ENCODE measurements around the gene RFX3. TPM values are rescaled to one million over a fixed set of nuclear protein-coding genes. Genes with fewer than 3 reads are reported as not detected.

Gene RFX3
- total and polyA plus RNA-seq, 2 donors (not counting 3 experiments of a cell fraction or from before 2014, with no cell fraction given), result 4.8 to 10.5 TPM

DNA sequence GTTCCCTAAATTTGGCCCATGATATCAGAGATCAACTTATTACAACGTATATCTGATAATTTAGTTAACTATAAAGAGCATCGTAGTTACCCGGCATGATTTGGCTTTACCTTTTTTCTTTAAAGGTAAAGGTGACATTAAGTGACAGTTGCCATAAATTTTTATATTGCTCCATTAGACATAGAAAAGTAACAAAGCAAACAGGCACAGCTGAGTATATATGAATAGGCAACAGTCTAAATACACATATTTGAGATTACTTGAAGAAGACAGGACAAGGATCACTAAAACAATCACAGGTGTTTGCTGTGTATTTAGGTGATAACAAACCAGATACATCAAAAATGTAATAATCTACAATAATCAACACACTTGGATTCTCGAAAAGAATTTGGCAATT, 34.8 kb downstream of the RFX3 start:
- no TSS peak for BruUV-seq (replicated peaks)

More for the DNA sequence above, 34.8 kb downstream of the RFX3 start:
- FAIRE-seq (no peak), DNase-seq (ENCODE audit: low read depth, low spot score) (no peak)
- Histone ChIP-seq H3K36me3 (ENCODE audit: control insufficient read depth in 2 of 2, extremely low read depth in 1 of 2, insufficient read depth in 2 of 2, low read length in 2 of 2) (no peaks in the 10 kb centered on the region), H3K27me3 (ENCODE audit: control insufficient read depth in 2 of 2, insufficient read depth in 2 of 2, low read length in 2 of 2) (no peaks in the 10 kb centered on the region), H3K4me3 (replicated peaks in 1 of 3; ENCODE audit: insufficient read depth in 1 of 3, low read depth in 1 of 3, low read length in 3 of 3) (no peak overlapping the region), H2AFZ (ENCODE audit: low read depth, low read length) (no peak overlapping the region), H3K4me1 (ENCODE audit: control insufficient read depth, extremely low read depth, insufficient read depth, low read length) (no peaks in the 10 kb centered on the region), H4K20me1 (replicated peaks; ENCODE audit: control insufficient read depth, extremely low read depth, insufficient read depth, low read length) (no peaks in the 10 kb centered on the region), H3K79me2 (ENCODE audit: control insufficient read depth, insufficient read depth, low read length) (no peaks in the 10 kb centered on the region), H3K9me3 (replicated peaks; ENCODE audit: control insufficient read depth, insufficient read depth, low read length) (no peaks in the 10 kb centered on the region), H3K27ac (ENCODE audit: insufficient read depth, low read depth, low read length) (no peak overlapping the region), H3K9me1 (replicated peaks; ENCODE audit: control insufficient read depth, extremely low read depth, insufficient read depth, low read length) (no peaks in the 10 kb centered on the region), H3K9ac (replicated peaks; ENCODE audit: extremely low read depth, insufficient read depth, low read length) (no peak overlapping the region), H3K4me2 (ENCODE audit: insufficient read depth, low read length) (no peak overlapping the region)
- dilution Hi-C loops (cut with MboI; ENCODE audit: extremely low pct_ligation_motif_present, low sequenced_read_pairs) (no loop called here), intact Hi-C loops (cut with micrococcal nuclease) (no loop called here)
- ChIA-PET CTCF (no interaction called here), POLR2A (no interaction called here)
- no peak for TF ChIP-seq POLR2AphosphoS5 (IDR thresholded peaks at IDR 0.05; ENCODE audit: insufficient read depth, low read depth, low read length)
- TF ChIP-seq FOS (IDR thresholded peaks at IDR 0.05; ENCODE audit: borderline replicate concordance, insufficient read depth, low read length), result no peak
- TF ChIP-seq GATA2 (IDR thresholded peaks at IDR 0.05; ENCODE audit: insufficient read depth, insufficient read length, low read depth, low read length), result no peak
- no peak for TF ChIP-seq JUN (IDR thresholded peaks at IDR 0.05; ENCODE audit: borderline replicate concordance, insufficient read depth, insufficient read length, low read depth)
- no peak for TF ChIP-seq EZH2 (IDR thresholded peaks at IDR 0.05; ENCODE audit: borderline replicate concordance, low read depth, low read length, severe bottlenecking)
- TF ChIP-seq, protein P1, sequence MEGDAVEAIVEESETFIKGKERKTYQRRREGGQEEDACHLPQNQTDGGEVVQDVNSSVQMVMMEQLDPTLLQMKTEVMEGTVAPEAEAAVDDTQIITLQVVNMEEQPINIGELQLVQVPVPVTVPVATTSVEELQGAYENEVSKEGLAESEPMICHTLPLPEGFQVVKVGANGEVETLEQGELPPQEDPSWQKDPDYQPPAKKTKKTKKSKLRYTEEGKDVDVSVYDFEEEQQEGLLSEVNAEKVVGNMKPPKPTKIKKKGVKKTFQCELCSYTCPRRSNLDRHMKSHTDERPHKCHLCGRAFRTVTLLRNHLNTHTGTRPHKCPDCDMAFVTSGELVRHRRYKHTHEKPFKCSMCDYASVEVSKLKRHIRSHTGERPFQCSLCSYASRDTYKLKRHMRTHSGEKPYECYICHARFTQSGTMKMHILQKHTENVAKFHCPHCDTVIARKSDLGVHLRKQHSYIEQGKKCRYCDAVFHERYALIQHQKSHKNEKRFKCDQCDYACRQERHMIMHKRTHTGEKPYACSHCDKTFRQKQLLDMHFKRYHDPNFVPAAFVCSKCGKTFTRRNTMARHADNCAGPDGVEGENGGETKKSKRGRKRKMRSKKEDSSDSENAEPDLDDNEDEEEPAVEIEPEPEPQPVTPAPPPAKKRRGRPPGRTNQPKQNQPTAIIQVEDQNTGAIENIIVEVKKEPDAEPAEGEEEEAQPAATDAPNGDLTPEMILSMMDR (IDR thresholded peaks at IDR 0.05; ENCODE audit: extremely low read depth in 1 of 2, insufficient read depth in 1 of 2, low read depth in 1 of 2, low read length in 2 of 2), result no peak
- TF ChIP-seq MYC (IDR thresholded peaks at IDR 0.05; ENCODE audit: low read depth, low read length), result no peak
- TF ChIP-seq, protein P2, sequence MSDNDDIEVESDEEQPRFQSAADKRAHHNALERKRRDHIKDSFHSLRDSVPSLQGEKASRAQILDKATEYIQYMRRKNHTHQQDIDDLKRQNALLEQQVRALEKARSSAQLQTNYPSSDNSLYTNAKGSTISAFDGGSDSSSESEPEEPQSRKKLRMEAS (IDR thresholded peaks at IDR 0.05; ENCODE audit: insufficient read depth, insufficient read length), result no peak
- TF ChIP-seq POLR2A (IDR thresholded peaks at IDR 0.05; ENCODE audit: low read depth, low read length), result no peak
